GM18520 (cell line): ENCODE results near the gene DDR2.

Experiments used
- ATAC-seq: cut with Tn5 transposase; IDR thresholded peaks from one replicate; pipeline ENCODE4 v1.9.1; 2021; ENCODE audit not compliant: unreplicated experiment

DDR2 gene

DNA sequence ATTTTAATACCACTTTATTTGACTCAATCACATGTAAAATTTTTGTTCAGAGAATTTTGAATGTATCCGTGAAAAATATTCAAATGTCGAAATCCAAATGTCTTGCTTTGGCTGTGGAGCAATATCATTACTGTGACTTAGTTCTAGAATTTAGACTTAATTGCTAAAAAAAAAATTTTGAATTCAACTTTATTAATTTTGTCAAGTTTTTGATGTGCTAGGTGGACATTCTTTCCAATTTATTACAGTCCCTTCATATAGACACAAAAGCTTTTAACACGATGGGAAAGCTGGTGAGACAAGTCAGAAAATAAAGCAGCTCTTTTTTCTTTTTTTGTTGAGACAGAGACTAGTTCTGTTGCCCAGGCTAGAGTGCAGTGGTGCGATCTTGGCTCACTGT, 62.6 kb downstream of the DDR2 start:
- no peak for ATAC-seq

DNA sequence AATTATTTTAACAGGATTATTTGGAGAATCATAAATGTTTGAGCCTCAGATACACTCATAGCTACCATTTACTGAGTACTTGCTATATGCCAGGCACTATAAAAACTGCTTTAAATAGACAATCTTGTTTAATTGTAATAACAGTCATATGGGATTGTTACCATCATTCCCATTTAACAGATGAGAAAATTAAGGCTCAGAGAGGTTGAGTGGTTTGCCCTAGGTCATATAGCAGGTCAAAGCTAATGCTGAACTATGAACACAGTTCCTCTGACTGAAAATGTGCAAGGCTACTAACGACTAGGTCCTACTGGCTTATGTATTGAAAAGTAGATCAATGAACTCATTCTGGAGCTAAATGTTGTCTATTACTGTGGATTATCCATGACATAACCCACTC, 63.4 kb downstream of the DDR2 start:
- no peak for ATAC-seq

DNA sequence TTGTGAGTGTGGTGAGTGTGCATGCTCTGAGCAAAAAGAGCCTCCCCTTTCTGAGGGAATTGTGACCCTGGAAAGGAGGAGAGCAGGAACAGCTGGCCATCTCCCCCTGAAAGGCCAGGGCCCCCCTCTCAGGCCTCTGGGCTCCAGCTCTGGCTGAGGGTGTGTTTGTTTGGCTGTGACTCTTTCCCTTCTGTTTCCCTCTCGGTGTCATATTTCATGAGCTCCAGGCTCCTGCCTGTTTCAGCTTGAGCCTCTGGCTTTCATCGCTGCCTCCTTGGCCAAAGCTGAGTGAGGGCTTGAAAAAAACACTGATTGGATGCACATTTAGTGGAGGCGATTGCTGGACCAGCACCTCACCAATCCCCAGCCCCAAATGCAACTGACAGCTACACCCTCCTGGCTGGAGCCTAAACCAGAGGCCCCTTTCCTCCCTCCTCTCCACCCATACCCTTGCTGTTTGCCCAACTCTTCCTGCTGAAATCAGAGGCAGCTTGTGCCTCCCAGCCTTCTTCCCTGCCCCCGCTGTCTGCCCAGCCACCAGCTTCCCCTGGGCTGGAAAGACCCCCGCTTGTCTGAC, 64.1 kb downstream of the DDR2 start:
- ATAC-seq = no peak

- ATAC-seq = peak; percentile 41
Observed at GRCh38 chr1:162697140-162697895, 65.1 kb downstream of the DDR2 start.

DNA sequence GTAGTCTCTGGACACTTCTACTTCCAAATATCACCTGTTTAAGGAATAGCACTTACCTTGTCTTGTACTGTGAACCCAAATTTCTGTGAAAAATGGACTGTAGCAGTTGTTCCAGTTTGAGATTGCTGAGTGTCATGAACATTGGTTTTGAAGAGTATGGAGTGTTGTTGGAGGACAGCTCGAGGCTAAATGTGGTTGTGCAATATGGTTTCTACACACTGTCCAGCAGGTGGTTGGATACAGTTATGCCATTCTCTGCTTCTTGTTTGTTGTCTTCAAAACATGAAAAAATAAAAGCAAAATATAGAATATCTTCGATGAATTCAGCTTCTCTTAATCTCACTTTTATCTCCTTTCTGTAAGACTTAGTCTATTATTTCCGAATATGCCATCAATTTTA, 67.1 kb downstream of the DDR2 start:
- ATAC-seq = no peak

- no peak for ATAC-seq
Observed at GRCh38 chr1:162700131-162700530, 67.9 kb downstream of the DDR2 start.

- ATAC-seq = no peak
Observed at GRCh38 chr1:162701286-162701685, 69.0 kb downstream of the DDR2 start.

DNA sequence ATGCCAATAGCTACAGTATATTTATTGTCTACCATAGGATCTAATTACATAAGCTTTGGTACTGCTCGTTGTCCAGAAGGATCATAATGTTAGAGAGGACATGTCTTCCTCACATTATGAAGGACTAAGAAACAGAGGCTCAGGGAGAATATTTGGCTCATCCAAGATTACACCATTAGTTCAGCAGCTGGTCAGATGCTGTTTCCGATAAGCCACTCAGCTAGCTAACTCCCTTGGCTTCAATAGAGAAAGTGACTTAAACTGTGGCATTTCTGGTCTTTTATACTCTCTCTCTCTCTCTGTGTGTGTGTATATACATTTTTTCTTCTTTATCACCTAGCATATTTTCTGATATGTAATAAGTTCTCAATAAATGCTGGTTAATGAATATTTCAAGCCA, 70.4 kb downstream of the DDR2 start:
- no peak for ATAC-seq

- ATAC-seq = no peak
Observed at GRCh38 chr1:162703708-162704107, 71.4 kb downstream of the DDR2 start.

- ATAC-seq = no peak
Observed at GRCh38 chr1:162704673-162705424, 72.6 kb downstream of the DDR2 start.

DNA sequence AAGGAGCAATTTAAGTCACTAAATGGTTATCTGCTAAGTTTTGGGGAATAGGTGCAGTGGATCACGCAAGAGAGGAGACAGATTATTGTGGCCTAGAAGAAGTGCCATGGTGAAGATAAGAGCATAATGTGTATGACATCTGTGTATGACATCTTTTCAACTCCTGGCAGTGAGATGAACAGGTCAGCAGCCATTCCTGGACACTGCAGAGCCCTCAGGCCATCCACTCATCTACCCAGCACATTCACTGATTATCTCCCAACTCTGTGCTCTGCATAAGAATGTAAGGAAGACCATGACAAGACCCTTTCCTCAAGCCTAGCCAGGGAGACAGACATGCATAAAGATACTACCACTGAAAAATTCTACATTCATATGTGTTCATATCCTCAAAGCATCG, 73.7 kb downstream of the DDR2 start:
- no peak for ATAC-seq

DNA sequence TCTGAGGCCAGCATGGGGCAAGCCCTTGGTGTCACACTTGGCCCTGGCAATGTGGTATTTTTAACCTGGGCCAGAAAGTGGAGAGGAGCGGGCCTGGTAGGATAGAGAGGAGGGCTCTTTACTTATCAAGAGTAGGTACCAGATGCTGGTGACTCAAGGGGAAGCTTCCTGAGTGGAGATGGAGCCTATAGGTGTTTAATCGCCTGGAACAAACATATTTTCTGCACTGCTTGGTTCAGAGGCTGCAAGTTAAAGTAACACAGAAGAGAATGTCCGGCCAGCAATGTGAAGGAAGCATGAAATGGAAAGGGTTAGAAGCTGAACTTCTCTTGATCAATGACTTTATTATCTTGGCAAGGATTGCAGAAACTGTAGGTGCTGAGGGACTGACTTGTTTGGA, 74.3 kb downstream of the DDR2 start:
- no peak for ATAC-seq

GRCh38 chr1:162708286-162708685, 76.0 kb downstream of the DDR2 start:
- ATAC-seq = no peak

- no peak for ATAC-seq
Observed at GRCh38 chr1:162709132-162709860, 77.0 kb downstream of the DDR2 start.

GRCh38 chr1:162709870-162710269, 77.6 kb downstream of the DDR2 start:
- ATAC-seq = no peak

- ATAC-seq = no peak
Observed at GRCh38 chr1:162710345-162710744, 78.1 kb downstream of the DDR2 start.

- no peak for ATAC-seq
Observed at GRCh38 chr1:162710780-162711465, 78.7 kb downstream of the DDR2 start.

GRCh38 chr1:162712317-162713029, 80.2 kb downstream of the DDR2 start:
- ATAC-seq = no peak

DNA sequence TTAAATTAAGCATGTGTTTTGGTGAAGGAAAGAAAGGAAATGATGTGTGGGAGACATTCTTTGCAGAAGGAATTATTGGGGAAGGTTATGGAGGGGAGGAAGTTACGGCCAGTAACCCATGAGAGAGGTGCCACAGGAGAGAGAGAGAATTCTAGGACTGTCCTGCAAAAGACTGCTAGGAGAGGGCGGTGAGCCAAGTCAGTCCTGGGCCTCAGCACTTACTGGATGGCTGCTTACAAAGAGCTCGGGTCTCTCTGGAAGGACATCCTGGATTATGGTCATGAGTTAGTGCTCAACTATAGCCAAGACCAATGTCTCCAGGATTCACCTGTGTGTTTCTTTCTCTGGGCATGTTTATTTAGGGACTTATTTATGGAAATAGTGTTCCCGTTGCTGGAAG, 83.9 kb downstream of the DDR2 start:
- ATAC-seq = no peak

- no peak for ATAC-seq
Observed at GRCh38 chr1:162716552-162716951, 84.3 kb downstream of the DDR2 start.
